ENCODE measurements around the gene CCDC7. TPM values are rescaled to one million over a fixed set of nuclear protein-coding genes. Genes with fewer than 3 reads are reported as not detected.
A peak's percentile ranks its signal among the peaks of the same experiment; 100 is the strongest.
"Not testable (repeated sequence)": the region's sequence is repeated elsewhere in the genome, so short reads cannot be mapped to it uniquely, and the experiment has no call there.

The CCDC7 gene
- total RNA-seq, 1 experiment from 2014 or later: 4.0 TPM

DNA sequence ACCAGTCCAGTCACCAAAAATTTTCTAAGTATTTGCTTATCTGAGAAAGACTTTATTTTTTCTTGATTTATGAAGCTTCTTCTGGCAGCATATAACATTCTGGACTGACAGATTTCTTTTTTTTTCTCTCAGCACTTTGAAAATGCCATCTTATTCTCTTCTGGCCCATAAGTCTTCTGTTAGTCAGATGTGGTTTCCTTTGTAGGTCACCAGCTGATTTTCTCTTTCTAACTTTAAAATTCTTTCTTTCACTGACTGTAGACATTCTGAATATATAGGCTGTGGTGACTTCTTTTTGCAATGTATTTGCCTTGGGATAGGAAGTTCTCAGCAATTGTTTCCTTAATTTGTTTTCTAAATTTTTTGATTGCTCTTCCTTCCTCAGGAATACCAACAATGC is 172.5 kb downstream of the CCDC7 start:
- no peak for DNase-seq
- Histone ChIP-seq H3K27me3 (no peaks in the 10 kb centered on the region), H3K36me3 (no peaks in the 10 kb centered on the region)

DNA sequence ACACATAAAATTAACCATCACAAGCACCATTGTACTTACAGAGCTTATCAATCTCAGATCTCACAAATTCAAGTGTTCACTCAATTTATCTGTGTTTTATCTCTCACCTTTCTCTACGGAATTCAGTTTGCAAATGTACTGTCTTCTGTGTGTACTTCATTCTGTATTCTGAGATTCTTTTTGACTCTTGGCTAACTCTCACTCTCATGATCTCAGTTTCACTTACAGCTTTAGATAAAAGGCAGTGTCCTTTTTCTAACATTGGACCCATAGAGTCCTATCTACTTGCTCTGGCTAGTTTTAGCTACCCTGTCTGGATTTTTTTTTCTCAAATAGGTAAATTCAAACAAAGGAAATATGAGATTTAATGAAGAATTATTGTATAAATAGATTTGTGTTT is 176.0 kb downstream of the CCDC7 start:
- H3K27me3 ChIP-seq: no peaks in the 10 kb centered on the region
- H3K4me3 ChIP-seq: no peak overlapping the region
- no peak for DNase-seq
- H3K9me3 ChIP-seq: peaks cover 4% of the 10 kb centered on the region; the same call in 1 of the 2 replicates
- no peaks in the 10 kb centered on the region for H3K36me3 ChIP-seq

More for the DNA sequence above, 172.5 kb downstream of the CCDC7 start:
- Histone ChIP-seq H3K9me3 (no peaks in the 10 kb centered on the region), H3K4me3 (no peak overlapping the region)

DNA sequence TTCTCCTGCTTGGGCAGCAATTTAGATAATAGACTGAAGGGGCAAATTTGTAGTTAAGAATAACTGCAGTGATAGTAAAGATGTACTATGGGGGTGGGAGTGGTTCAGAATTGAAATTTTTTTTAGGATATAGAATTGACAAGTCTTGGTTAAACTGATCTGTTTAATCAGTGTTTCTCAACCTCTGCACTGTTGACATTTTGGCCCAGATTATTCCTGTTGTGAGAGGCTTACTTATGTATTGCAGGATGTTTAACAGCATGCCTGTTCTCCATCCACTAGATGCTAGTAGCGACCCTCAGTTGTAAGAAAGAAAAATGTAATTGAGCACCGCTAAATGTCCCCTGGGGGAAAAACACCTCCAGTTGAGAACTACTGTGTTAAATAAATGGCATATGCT is 176.5 kb downstream of the CCDC7 start:
- H3K36me3 ChIP-seq: no peaks in the 10 kb centered on the region
- no peak overlapping the region for H3K4me3 ChIP-seq
- no peak for DNase-seq
- H3K9me3 ChIP-seq: peaks cover 4% of the 10 kb centered on the region; the same call in 1 of the 2 replicates
- no peaks in the 10 kb centered on the region for H3K27me3 ChIP-seq

DNA sequence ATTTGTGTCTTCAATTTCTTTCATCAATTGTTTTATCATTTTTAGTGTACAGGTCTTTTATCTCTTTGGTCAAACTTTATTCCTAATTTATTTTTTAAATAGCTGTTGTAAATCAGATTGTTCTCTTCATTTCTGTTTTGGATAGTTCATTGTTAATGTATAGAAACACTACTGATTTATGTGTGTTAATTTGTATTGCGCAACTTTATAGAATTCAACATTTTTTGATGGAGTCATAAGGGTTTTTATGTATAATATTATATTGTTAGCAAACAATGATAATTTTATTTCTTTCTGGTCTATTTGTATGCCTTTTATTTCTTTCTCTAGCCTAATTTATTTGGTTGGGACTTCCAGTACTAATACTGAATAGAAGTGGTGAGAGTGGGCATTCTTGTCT is 181.2 kb downstream of the CCDC7 start:
- no peak overlapping the region for H3K4me3 ChIP-seq
- H3K36me3 ChIP-seq: no peaks in the 10 kb centered on the region
- H3K9me3 ChIP-seq: peaks cover 4% of the 10 kb centered on the region; the same call in 1 of the 2 replicates
- H3K27me3 ChIP-seq: no peaks in the 10 kb centered on the region
- no peak for DNase-seq

DNA sequence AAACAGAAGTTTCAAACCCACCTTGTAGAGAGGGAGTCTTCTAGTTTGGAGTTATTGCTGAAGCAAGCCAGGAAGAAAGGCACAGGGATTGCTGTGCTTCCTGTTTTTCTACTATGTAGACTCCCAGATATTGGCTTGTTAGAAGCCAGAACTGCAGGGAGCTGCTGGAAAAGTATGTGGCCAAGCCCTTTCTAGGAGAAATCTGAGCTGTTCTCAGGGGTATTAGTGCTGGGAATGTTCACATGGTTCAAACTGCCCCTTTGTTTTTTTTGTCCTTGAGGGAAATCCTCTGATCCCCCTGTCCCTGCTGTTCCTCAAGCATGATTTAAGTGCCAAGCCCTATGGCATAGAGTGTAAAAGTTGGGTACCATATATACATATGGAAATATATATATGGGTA is 184.0 kb downstream of the CCDC7 start:
- Histone ChIP-seq H3K4me3 (no peak overlapping the region), H3K9me3 (peaks cover 4% of the 10 kb centered on the region; the same call in 1 of the 2 replicates), H3K27me3 (no peaks in the 10 kb centered on the region), H3K36me3 (no peaks in the 10 kb centered on the region)
- no peak for DNase-seq

DNA sequence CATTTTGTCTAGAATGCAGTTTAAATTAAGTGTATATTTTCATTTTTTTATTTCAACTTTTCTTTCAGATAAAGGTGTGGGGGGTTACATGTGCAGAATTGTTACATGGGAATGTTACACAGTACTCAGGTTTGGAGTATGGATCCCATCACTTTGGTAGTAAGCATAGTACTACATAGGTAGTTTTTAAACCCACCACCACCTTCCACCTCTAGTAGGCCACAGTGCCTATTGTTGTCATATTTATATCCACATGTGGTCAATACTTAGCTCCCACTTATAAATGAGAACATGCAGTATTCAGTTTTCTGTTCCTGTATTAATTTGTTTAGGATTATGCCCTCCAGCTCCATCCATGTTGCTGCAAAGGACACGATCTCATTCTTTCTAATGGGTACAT is 200.6 kb downstream of the CCDC7 start:
- H3K36me3 ChIP-seq: no peaks in the 10 kb centered on the region
- H3K9me3 ChIP-seq: 0 out of 2 replicates have a peak, but pooled peaks cover 2% of the 10 kb centered on the region
- H3K27me3 ChIP-seq: no peaks in the 10 kb centered on the region
- no peak overlapping the region for H3K4me3 ChIP-seq
- no peak for DNase-seq

DNA sequence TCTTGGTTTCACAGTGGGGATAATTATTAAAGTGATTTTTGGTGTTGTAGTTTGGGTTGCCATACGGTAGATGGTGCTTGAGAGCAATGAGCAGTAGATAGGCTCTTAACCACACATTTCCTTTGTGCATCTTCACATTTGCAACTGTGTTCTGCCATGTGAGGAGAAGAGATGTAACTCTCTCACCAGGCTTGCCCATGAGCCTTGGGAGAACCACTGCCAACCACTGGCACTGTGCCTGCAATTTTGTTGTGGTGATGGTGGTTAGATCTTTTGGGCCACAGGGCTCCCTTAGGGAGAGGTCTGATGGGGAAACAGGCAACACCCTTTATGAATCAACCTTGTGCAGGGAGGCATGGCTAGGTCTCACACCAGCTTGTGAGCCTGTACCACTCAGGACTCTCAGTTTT is 204.3 kb downstream of the CCDC7 start:
- Histone ChIP-seq H3K27me3 (no peaks in the 10 kb centered on the region), H3K36me3 (no peaks in the 10 kb centered on the region), H3K9me3 (0 out of 2 replicates have a peak, but pooled peaks cover 4% of the 10 kb centered on the region), H3K4me3 (no peak overlapping the region)
- no peak for DNase-seq

DNA sequence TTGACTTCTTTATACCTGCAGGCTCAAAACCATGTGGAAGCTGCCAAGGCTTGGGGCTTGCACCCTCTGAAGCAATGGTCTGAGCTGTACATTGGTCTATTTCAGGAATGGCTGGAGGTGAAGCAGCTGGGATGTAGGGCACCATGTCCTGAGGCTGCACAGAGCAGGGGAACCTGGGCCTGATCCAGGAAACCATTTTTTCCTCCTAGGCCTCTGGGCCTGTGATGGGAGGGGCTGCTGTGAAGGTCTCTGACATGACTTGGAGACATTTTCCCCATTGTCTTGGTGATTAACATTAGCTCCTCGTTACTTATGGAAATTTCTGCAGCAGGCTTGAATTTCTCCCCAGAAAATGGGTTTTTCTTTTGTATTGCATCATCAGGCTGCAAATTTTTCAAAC is 211.5 kb downstream of the CCDC7 start:
- not testable (repeated sequence) for DNase-seq, H3K27me3 ChIP-seq, H3K4me3 ChIP-seq, H3K9me3 ChIP-seq, H3K36me3 ChIP-seq

DNA sequence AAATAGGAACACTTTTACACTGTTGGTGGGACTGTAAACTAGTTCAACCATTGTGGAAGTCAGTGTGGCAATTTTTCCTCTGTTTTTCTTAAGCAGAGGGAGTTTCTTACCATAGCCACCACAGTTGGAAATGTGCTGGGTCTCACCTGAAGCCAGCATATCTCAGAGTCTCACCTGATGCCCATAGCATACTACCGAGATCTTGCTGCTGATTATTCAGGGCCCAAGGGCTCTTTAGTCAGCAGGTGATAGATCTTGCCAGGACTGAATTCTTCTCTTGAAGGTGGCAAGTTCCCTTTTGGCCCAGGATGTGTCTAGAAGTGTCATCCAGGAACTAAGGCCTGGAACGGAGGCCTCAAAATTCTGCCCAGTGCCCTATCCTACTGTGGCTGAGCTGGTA is 215.4 kb downstream of the CCDC7 start:
- Histone ChIP-seq H3K9me3 (no peaks in the 10 kb centered on the region), H3K4me3 (no peak overlapping the region)

DNA sequence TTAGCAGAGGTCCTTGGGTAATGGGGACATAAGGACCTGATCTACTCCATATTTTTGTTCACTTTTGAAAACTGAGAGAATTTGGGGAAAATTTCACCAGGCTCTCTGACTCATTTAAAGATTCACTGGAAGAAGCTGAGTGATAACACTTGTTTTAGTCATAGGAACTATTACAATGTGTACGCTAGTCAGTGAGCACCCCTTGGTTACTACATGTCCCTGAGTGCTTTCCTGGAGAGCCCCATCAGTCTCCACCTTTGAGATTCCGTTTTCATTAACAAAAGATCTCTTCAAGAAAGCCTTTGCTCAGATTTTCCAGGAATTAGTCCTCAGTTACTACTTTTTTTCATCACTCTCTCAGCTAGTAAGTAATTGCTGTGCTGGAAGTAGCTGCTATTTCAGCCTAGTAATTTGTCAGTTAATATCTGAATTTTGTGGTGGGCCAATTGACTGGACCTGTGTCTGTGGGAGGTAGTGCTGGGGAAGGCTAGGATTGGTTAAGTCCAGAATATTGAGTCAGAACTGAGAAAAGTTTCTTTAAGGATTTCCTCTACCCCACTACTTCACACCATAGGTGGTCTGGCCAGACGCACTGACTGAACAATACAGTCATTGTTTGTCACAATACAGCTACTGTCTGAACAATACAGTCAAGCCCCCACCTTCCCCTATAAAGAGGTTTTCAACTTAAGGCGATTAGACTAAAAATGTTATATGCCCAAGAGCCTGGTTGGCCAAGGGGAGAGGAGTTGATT is 235.0 kb downstream of the CCDC7 start:
- H3K9me3 ChIP-seq: no peaks in the 10 kb centered on the region
- H3K4me3 ChIP-seq: no peak overlapping the region
- DNase-seq: no peak
- H3K27me3 ChIP-seq: no peaks in the 10 kb centered on the region
- H3K36me3 ChIP-seq: no peaks in the 10 kb centered on the region

More for the DNA sequence above, 215.4 kb downstream of the CCDC7 start:
- no peaks in the 10 kb centered on the region for H3K27me3 ChIP-seq
- no peaks in the 10 kb centered on the region for H3K36me3 ChIP-seq
- DNase-seq: no peak

DNA sequence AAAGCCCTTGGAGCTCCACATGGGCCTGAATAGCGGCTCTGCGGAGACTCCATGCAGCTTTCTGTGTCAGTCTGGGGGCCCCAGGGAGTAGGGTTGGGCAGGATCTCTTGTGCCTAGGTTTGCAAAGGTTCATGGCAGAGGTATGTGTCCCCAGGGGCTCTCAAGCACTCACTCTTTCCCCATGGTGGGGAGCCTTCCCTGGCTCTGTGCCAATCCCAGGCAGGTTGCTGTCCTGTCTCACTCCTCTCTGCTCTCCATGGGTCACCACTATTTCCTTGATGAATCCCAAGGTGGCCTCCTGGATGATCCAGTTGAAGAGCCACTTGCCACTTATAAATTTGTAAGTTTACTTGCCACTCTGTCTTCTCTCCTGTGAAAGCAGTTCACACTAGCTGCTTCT is 238.4 kb downstream of the CCDC7 start:
- Histone ChIP-seq H3K27me3 (no peaks in the 10 kb centered on the region), H3K36me3 (no peaks in the 10 kb centered on the region), H3K4me3 (no peak overlapping the region), H3K9me3 (no peaks in the 10 kb centered on the region)
- DNase-seq: no peak

DNA sequence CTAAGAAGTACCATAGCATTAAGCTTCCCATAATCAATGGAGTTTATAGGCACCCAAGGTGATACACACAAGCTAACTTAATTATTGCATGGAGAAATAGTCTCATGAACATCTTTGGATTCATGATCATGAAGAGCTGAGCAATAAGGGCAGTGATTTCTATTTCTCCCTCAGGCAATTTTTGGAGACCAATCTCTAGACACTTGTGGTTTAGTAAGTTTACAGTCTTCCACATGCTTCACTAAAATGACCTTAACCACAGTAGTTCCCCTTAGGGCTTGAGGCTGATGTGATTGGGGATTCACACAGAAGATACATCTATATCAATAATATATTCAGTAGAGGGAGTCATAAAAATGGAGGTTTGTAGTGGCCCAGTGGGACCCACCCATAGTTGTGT is 241.2 kb downstream of the CCDC7 start:
- H3K4me3 ChIP-seq: no peak overlapping the region
- no peaks in the 10 kb centered on the region for H3K36me3 ChIP-seq
- DNase-seq: no peak
- H3K9me3 ChIP-seq: no peaks in the 10 kb centered on the region
- H3K27me3 ChIP-seq: no peaks in the 10 kb centered on the region

DNA sequence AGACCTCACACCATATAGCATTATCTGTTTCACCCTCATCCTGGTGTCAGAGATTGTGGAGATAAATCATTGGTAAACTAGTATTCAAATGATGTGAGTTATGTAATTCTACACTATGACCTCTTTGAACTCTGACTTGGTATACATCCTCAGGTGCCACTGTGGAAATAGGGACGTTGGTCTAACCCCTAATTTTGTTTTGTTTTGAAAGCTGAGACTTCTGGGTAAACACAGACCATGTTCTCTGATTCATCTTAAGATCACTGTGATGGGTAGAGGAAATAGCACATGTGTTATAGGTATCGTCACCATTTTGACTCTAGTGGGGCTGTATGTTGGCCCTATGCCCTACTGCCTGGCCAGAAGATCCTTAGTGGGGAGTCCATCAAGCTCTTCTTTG is 241.6 kb downstream of the CCDC7 start:
- Histone ChIP-seq H3K36me3 (no peaks in the 10 kb centered on the region), H3K9me3 (no peaks in the 10 kb centered on the region), H3K4me3 (no peak overlapping the region), H3K27me3 (no peaks in the 10 kb centered on the region)
- no peak for DNase-seq

DNA sequence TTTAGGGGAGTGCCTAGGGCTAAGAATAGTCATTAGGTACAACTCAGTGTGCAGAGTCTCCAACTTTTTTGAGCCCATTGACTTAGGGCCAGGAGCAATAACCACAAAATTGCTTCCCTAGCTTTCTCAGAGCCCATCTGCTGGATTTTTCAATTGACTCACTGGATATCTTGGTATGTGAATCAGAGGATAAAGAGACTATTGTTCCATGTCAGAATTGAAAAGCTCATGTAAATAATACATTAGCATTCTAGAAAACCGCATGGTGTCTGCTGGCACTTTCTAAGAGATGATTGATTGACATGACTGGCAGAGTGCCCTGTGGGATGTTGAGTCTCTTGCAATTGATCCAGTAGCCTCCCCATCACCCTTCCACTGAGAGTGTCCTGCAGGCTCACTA is 246.2 kb downstream of the CCDC7 start:
- Histone ChIP-seq H3K9me3 (no peaks in the 10 kb centered on the region), H3K36me3 (no peaks in the 10 kb centered on the region), H3K4me3 (no peak overlapping the region), H3K27me3 (no peaks in the 10 kb centered on the region)
- peak; percentile 53 for DNase-seq

DNA sequence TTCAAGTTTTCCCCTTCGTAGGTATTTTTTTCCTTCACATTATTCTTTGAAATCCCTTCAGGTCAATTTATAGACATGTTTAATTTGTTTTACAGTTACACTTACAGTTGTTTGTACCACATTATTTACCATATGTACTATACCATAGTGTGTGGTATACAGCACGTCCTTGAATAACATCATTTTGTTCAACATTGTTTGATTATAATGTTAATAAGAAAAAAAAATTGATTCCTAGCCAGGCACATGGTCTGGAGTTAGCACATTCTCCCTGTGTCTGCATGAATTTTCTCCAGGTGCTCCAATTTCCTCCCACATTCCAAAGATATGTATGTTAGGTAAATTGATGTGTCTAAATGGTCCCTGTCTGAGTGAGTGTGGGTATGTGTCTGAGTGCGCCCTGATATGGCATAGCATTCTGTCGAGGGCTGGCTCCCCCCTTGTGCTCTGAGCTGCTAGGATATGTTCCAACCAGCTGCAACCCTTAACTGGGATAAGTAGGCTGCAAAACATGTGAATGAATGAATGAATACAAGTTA is 247.6 kb downstream of the CCDC7 start:
- DNase-seq: no peak
- H3K4me3 ChIP-seq: no peak overlapping the region
- H3K27me3 ChIP-seq: no peaks in the 10 kb centered on the region
- H3K36me3 ChIP-seq: no peaks in the 10 kb centered on the region
- no peaks in the 10 kb centered on the region for H3K9me3 ChIP-seq

DNA sequence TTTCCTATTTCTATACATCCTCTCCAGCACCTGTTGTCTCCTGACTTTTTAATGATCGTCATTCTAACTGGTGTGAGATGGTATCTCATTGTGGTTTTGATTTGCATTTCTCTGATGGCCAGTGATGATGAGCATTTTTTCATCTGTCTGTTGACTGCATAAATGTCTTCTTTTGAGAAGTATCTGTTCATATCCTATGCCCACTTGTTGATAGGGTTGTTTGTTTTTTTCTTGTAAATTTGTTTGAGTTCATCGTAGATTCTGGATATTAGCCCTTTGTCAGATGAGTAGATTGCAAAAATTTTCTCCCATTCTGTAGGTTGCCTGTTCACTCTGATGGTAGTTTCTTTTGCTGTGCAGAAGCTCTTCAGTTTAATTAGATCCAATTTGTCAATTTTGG is 253.7 kb downstream of the CCDC7 start:
- H3K27me3 ChIP-seq, H3K4me3 ChIP-seq, H3K36me3 ChIP-seq, H3K9me3 ChIP-seq, DNase-seq: not testable (repeated sequence)

DNA sequence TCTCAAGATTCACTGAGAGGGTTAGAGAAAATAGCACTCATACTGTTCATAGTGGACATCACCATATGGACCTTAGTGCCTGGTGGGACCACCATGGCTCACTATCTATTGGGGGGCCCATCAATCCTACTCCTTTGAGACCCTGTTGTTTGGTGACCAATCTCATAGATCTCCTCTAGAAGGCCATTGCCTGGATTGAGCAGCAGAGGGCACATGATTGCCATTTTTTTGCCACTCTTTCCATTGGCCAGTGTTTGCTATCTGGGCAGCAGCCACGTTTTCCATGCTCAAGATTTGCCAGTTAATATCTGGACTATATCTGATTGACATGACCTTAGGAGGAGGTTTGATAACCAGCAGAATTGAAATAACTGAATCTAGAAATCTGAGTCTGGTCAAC is 267.6 kb downstream of the CCDC7 start:
- Histone ChIP-seq H3K9me3 (0 out of 2 replicates have a peak, but pooled peaks cover 2% of the 10 kb centered on the region), H3K4me3 (no peak overlapping the region), H3K36me3 (no peaks in the 10 kb centered on the region), H3K27me3 (no peaks in the 10 kb centered on the region)
- DNase-seq: no peak

DNA sequence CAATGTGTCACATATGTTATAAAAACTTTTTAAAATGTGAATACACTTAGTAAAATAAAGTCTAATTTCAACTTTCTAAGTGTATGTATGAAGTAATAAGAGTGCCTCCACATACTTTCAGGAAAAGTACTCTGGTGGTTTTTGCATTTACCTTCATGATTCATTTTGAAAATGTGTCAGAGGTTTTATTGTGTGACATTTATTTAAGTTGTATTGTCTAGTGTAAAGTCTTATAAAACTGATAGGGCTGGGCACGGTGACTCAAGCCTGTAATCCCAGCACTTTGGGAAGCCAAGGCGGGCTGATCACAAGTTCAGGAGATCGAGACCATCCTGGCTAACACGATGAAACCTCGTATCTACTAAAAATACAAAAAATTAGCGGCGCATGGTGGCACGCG is 285.6 kb downstream of the CCDC7 start:
- no peak for DNase-seq
- H3K27me3 ChIP-seq: no peaks in the 10 kb centered on the region
- H3K4me3 ChIP-seq: no peak overlapping the region
- H3K9me3 ChIP-seq: no peaks in the 10 kb centered on the region
- H3K36me3 ChIP-seq: no peaks in the 10 kb centered on the region
